Peyer's patch (tissue), 4 donors: ENCODE results near the gene SDHB. TPM values are rescaled to one million over a fixed set of nuclear protein-coding genes. Genes with fewer than 3 reads are reported as not detected.

Experiments
- DNase-seq, 3 donors: peaks; one replicate each; pipeline ENCODE4 v3.0.0-alpha.2; 2017 to 2019
- H3K27ac ChIP-seq, 4 donors: fragments of 200-600 bp; sonication (generic); one replicate each; pipeline ENCODE4 v1.5.1; 2016 to 2019
- H3K27me3 ChIP-seq, 2 donors: fragments of 200-600 bp; sonication (generic); one replicate each; pipeline ENCODE4 v1.5.1; 2019
- H3K36me3 ChIP-seq, 3 donors: fragments of 200-600 bp; sonication (generic); one replicate each; pipeline ENCODE4 v1.5.1; 2016 to 2019
- H3K4me1 ChIP-seq, 4 donors: fragments of 200-600 bp; sonication (generic); one replicate each; pipeline ENCODE4 v1.5.1; 2016 to 2019
- H3K4me3 ChIP-seq, 4 donors: fragments of 200-600 bp; sonication (generic); 1 replicate in 3 of 4; 2 replicates in 1 of 4; pipeline ENCODE4 v1.5.1; 2016 to 2019; ENCODE audit warnings: mild to moderate bottlenecking in 1 of 4
- H3K9me3 ChIP-seq, 4 donors: fragments of 200-600 bp; sonication (generic); one replicate each; pipeline ENCODE4 v1.5.1; 2016 to 2019; ENCODE audit warnings: mild to moderate bottlenecking in 1 of 4
- POLR2A ChIP-seq, 2 donors: fragments of 450-650 bp; IDR thresholded peaks; one replicate each; pipeline ENCODE4 v1.5.1; 2017; ENCODE audit warnings: antibody characterized with exemption in 2 of 2, mild to moderate bottlenecking in 2 of 2, moderate library complexity in 2 of 2
- total RNA-seq, 4 donors: library from RNA; depleted of rRNA; stranded (reverse); fragments of >200 nt; gene quantifications; one replicate each; pipeline ENCODE4 v1.1.0, GENCODE V29; 2016
- TF ChIP-seq, protein P1 (sequence below), 6 experiments: fragments of 450-650 bp in 4 of 6; fragments of 200-600 bp in 2 of 6; sonication (generic) in 1 of 6; IDR thresholded peaks; one replicate each; pipeline ENCODE4 v1.5.1; 2017 to 2019; ENCODE audit warnings: antibody characterized with exemption in 6 of 6, mild to moderate bottlenecking in 3 of 6, moderate library complexity in 1 of 6

Gene SDHB
- total RNA-seq, 4 donors from 2014 or later: 106 to 277 (median 175) TPM

DNA sequence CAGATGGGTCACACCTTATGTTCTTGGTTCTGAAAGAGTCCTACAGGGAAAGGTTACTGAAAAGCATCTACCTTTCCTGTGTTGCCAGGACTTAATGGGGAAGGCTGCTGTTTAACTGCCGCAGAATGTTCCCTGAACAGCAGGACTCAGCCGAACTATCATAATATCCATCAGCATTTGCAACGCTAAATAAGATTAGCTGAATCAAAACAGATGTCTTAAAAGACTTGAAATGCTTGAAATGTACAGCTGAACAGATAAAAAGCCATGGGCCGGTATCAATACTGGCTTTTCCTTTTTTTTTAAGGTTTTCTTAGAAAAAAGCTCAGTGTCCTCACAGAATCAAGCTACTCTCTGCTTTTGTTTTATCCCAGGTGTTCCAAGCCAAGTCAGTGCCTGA lies 22.4 kb downstream of the SDHB start:
- Histone ChIP-seq H3K36me3 (peaks cover 0 to 77% (median 0%) of the 10 kb centered on the region in 3 donors), H3K4me1 (no peaks in the 10 kb centered on the region), H3K4me3 (no peak overlapping the region), H3K27me3 (no peaks in the 10 kb centered on the region), H3K9me3 (no peaks in the 10 kb centered on the region), H3K27ac (no peak overlapping the region)
- no peak for DNase-seq
- TF ChIP-seq, protein P1, sequence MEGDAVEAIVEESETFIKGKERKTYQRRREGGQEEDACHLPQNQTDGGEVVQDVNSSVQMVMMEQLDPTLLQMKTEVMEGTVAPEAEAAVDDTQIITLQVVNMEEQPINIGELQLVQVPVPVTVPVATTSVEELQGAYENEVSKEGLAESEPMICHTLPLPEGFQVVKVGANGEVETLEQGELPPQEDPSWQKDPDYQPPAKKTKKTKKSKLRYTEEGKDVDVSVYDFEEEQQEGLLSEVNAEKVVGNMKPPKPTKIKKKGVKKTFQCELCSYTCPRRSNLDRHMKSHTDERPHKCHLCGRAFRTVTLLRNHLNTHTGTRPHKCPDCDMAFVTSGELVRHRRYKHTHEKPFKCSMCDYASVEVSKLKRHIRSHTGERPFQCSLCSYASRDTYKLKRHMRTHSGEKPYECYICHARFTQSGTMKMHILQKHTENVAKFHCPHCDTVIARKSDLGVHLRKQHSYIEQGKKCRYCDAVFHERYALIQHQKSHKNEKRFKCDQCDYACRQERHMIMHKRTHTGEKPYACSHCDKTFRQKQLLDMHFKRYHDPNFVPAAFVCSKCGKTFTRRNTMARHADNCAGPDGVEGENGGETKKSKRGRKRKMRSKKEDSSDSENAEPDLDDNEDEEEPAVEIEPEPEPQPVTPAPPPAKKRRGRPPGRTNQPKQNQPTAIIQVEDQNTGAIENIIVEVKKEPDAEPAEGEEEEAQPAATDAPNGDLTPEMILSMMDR (IDR thresholded peaks at IDR 0.05): no peak
- TF ChIP-seq POLR2A (IDR thresholded peaks at IDR 0.05): no peak

DNA sequence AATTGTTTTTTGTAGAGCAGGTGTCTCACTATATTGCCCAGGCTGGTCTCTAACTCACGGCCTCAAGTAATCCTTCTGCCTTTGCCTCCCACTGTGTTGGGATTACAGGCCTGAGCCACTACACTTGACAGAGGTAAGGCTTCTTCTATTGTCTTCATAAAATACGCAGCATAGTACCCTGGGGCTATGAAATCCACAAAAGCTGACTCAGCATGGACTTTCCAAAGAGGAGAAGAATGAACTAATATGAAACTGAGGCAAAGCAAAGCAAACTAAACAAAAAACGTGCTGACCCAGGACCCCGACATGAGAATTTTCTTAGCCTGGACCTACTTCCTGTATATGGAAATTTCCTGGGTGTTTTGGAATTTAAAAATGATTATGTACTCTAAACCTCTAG lies 23.6 kb downstream of the SDHB start:
- TF ChIP-seq, protein P1 (IDR thresholded peaks at IDR 0.05): no peak
- no peak for TF ChIP-seq POLR2A (IDR thresholded peaks at IDR 0.05)
- Histone ChIP-seq H3K4me3 (no peak overlapping the region), H3K9me3 (no peaks in the 10 kb centered on the region), H3K27me3 (no peaks in the 10 kb centered on the region), H3K36me3 (peaks cover 0 to 89% (median 0%) of the 10 kb centered on the region in 3 donors), H3K27ac (no peak overlapping the region), H3K4me1 (no peaks in the 10 kb centered on the region)
- no peak for DNase-seq

DNA sequence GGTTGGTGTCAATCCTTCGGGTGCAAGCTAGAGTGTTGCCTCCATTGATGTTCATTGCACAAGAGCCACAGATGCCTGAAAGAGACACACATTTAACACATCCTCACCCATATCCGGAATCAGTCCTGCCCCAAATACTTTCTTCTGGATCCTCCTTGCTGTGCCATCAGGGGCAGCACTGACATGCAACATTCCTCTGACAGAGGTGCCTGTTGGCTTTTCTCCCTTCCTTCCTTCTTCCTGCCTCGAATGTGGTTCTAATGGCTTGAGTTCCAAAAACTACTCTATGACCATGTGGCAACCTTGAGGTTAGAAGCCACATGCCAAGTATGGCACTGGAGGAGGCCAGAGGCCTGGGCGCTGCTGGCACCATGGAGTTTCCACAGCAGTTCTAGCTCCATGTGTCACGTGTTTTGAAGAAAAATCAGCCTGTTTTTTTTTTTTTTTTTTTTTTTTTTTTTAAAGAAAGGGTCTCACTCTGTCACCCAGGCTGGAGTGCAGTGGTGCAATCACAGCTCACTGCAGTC lies 25.1 kb downstream of the SDHB start:
- no peaks in the 10 kb centered on the region for H3K27me3 ChIP-seq
- H3K4me1 ChIP-seq: no peaks in the 10 kb centered on the region
- DNase-seq: no peak
- no peak for TF ChIP-seq POLR2A (IDR thresholded peaks at IDR 0.05)
- TF ChIP-seq, protein P1 (IDR thresholded peaks at IDR 0.05): no peak
- no peak overlapping the region for H3K27ac ChIP-seq
- no peak overlapping the region for H3K4me3 ChIP-seq
- H3K9me3 ChIP-seq: no peaks in the 10 kb centered on the region
- peaks cover 0 to 96% (median 0%) of the 10 kb centered on the region in 3 donors for H3K36me3 ChIP-seq

DNA sequence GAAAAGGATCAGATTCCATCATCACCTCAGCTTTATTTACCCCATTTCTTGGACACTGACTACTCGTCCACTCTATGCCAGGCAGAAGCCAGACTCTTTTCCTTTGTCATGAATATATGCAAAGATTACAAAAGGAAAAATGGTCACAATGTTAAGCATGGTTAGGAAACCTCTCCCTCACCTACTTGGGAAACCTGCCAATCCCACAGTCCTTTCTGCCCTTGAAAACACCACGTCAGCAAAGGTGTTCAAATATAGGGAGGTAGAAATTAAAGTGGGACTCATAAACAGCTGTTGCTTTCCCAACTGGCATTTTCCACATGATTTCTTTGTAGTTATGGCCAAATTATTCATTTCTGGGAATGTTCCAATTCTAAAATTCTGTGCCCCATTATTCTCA lies 25.9 kb downstream of the SDHB start:
- H3K36me3 ChIP-seq: peaks cover 0 to 96% (median 2%) of the 10 kb centered on the region in 3 donors
- no peak overlapping the region for H3K27ac ChIP-seq

DNA sequence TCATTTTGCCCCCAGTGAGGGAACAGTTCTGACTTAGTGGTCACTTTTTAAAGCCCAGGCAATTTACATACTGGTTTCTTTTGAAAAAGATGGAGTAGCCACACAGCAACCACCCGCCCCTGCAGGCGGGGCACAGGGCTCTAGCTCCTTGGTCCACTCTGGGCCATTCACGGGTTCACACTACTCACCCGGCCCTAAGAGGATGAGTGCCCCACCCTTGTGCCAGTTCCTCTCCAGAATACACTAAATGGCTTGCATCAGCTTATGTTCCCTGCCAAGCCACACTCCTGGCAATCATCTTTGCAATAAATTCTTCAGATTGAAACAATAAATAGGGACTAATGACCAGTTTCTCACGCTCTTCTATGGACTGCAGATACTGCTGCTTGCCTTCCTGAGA lies 26.4 kb downstream of the SDHB start:
- H3K9me3 ChIP-seq: no peaks in the 10 kb centered on the region
- no peaks in the 10 kb centered on the region for H3K27me3 ChIP-seq
- no peak for DNase-seq
- H3K4me1 ChIP-seq: no peaks in the 10 kb centered on the region
- H3K27ac ChIP-seq: no peak overlapping the region
- H3K4me3 ChIP-seq: no peak overlapping the region
- TF ChIP-seq, protein P1 (IDR thresholded peaks at IDR 0.05): no peak
- no peak for TF ChIP-seq POLR2A (IDR thresholded peaks at IDR 0.05)
- peaks cover 0 to 96% (median 2%) of the 10 kb centered on the region in 3 donors for H3K36me3 ChIP-seq

More for the DNA sequence above, 25.9 kb downstream of the SDHB start:
- no peak overlapping the region for H3K4me3 ChIP-seq
- H3K27me3 ChIP-seq: no peaks in the 10 kb centered on the region
- DNase-seq: no peak
- no peaks in the 10 kb centered on the region for H3K9me3 ChIP-seq
- TF ChIP-seq POLR2A (IDR thresholded peaks at IDR 0.05): no peak
- TF ChIP-seq, protein P1 (IDR thresholded peaks at IDR 0.05): no peak
- no peaks in the 10 kb centered on the region for H3K4me1 ChIP-seq

DNA sequence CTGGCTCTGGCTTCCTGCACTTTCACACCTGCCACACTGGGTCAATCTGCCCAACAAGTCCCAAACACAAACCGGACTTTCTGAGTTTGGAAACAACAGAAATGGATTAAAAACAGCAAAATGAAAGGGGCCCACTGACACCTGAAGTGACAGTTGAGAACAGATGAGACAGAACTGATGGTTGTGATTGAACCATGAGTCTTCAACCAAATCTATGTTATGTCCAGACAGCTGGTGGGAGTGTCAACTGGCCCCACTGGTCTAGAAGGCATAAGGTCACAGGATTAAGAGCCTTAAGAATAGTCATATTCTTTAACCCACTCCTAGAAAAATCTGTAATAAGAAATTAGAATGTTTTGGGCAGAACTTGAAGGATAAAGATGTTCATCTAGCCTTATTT lies 29.1 kb downstream of the SDHB start:
- Histone ChIP-seq H3K4me1 (no peaks in the 10 kb centered on the region), H3K27ac (no peak overlapping the region), H3K27me3 (no peaks in the 10 kb centered on the region), H3K9me3 (no peaks in the 10 kb centered on the region), H3K4me3 (no peak overlapping the region), H3K36me3 (peaks cover 0 to 99% (median 5%) of the 10 kb centered on the region in 3 donors)
- DNase-seq: no peak
- no peak for TF ChIP-seq POLR2A (IDR thresholded peaks at IDR 0.05)
- TF ChIP-seq, protein P1 (IDR thresholded peaks at IDR 0.05): no peak
